Caco-2 (cell line): ENCODE measurements around the gene SOSTDC1. TPM values are rescaled to one million over a fixed set of nuclear protein-coding genes. Genes with fewer than 3 reads are reported as not detected.

Source experiments
- BruUV-seq: library from RNA; stranded (reverse); fragments of 400-500 nt; replicated peaks from 2 replicates; lab custom pipeline; 2021; lab: Mats Ljungman, UMichigan
- CTCF ChIA-PET: fragments of 300-600 bp; sonication (Branson Sonifier 250); formaldehyde crosslinking; loops from one replicate; lab custom pipeline; 2022; ENCODE audit warnings: antibody characterized with exemption; lab: Charles Lee
- POLR2A ChIA-PET: fragments of 300-600 bp; sonication (Branson Sonifier 250); formaldehyde crosslinking; loops from one replicate; lab custom pipeline; 2022; ENCODE audit warnings: antibody characterized with exemption; lab: Charles Lee
- DNase-seq, 2 experiments: peaks; one replicate each; pipeline versions ENCODE4 v3.0.0 to v3.0.0-alpha.2; 2020 to 2022
- H3K27me3 ChIP-seq: replicated peaks from 2 replicates; pipeline ENCODE4 v1.6.0; 2011; ENCODE audit warnings: low read length; ENCODE audit not compliant: control insufficient read depth, insufficient read depth
- H3K36me3 ChIP-seq: 2 replicates; pipeline ENCODE4 v1.5.1; 2011; ENCODE audit warnings: low read length; ENCODE audit not compliant: control insufficient read depth, insufficient read depth
- H3K4me1 ChIP-seq: fragments of 250-450 bp; sonication (Bioruptor Pico); 2 replicates; pipeline ENCODE4 v1.5.1; 2020; ENCODE audit warnings: mild to moderate bottlenecking
- H3K4me3 ChIP-seq: 2 replicates; pipeline ENCODE4 v1.5.1; 2011; ENCODE audit warnings: low read depth, mild to moderate bottlenecking, control low read depth, low read length
- H3K9me3 ChIP-seq: fragments of 250-450 bp; sonication (Bioruptor Pico); 2 replicates; pipeline ENCODE4 v1.5.1; 2020; ENCODE audit warnings: mild to moderate bottlenecking, moderate library complexity
- H3K27ac Mint-ChIP-seq: one replicate; pipeline ENCODE4 v1.8.0; 2022; ENCODE audit warnings: mixed read lengths; ENCODE audit not compliant: unreplicated experiment
- H3K27me3 Mint-ChIP-seq: one replicate; pipeline ENCODE4 v1.8.0; 2022; ENCODE audit warnings: mixed read lengths; ENCODE audit not compliant: insufficient read depth, unreplicated experiment
- H3K36me3 Mint-ChIP-seq: one replicate; pipeline ENCODE4 v1.8.0; 2022; ENCODE audit warnings: mild to moderate bottlenecking, mixed read lengths; ENCODE audit not compliant: insufficient read depth, unreplicated experiment
- H3K4me1 Mint-ChIP-seq: one replicate; pipeline ENCODE4 v1.8.0; 2022; ENCODE audit warnings: low read depth, mixed read lengths; ENCODE audit not compliant: unreplicated experiment
- H3K4me3 Mint-ChIP-seq: one replicate; pipeline ENCODE4 v1.8.0; 2022; ENCODE audit warnings: mild to moderate bottlenecking, moderate library complexity, mixed read lengths; ENCODE audit not compliant: unreplicated experiment
- H3K9me3 Mint-ChIP-seq: one replicate; pipeline ENCODE4 v1.8.0; 2022; ENCODE audit warnings: mixed read lengths; ENCODE audit not compliant: unreplicated experiment
- intact Hi-C: fragments of 100-400 bp; cut with micrococcal nuclease; formaldehyde crosslinking; loops from one replicate; pipeline ENCODE4 v1.10.0; 2022; ENCODE audit not compliant: unreplicated experiment
- total RNA-seq: library from RNA; stranded (reverse); gene quantifications from 2 replicates; pipeline ENCODE4 v1.2.3, GENCODE V29; 2022
- TF ChIP-seq, protein P1 (sequence below), 2 experiments: fragments of 200-600 bp in 1 of 2; IDR thresholded peaks; 1 replicate in 1 of 2; 2 replicates in 1 of 2; pipeline versions ENCODE4 v1.5.1 to v1.8.0; 2011 to 2022; ENCODE audit warnings: antibody characterized with exemption in 1 of 2, control low read depth in 1 of 2, inconsistent platforms in 1 of 2, low read depth in 1 of 2, low read length in 1 of 2, mild to moderate bottlenecking in 1 of 2, moderate library complexity in 1 of 2; ENCODE audit not compliant: insufficient read depth in 1 of 2, severe bottlenecking in 1 of 2, unreplicated experiment in 1 of 2

Gene SOSTDC1
- total RNA-seq, 1 experiment from 2014 or later: 8.4 TPM

DNA sequence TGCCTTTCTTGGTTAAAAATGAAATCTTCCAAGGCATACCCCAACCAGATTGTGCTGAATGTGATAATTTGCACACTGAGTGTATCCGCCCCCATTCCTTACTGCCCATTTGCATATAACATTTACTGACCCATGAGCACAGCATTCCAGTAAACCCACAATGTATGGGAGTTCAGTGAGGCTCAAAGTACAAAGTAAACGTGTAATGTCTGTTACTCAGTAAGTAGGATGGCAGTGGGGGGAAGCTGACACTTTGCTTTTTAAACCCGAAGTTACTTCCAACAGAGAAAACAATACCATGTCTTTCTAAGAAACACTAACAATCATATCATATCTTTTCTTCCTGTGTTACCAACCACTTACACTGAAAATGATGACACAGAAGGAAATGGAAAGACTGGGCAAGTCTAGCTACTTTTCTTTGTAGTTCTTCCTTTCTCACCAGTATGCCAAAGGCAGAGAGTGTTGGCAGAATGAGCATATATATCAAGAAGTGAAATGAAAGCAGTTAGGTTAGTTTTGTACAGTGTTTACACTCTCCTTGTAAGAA is 27.1 kb upstream of the SOSTDC1 start:
- intact Hi-C loops: loop anchor here (1.0 to 2.0 kb wide), 3 partner anchors 27 to 73 kb away; partner anchors contain the start of gene SOSTDC1
- H3K9me3 Mint-ChIP-seq: no peaks in the 10 kb centered on the region
- peak overlapping the region; percentile 37 for H3K4me3 Mint-ChIP-seq
- no peaks in the 10 kb centered on the region for H3K36me3 ChIP-seq
- BruUV-seq: no TSS peak
- ChIA-PET CTCF (no interaction called here), POLR2A (interaction anchor here (0.7 kb wide), 1 partner anchor 10 kb away, joined by 3 read pairs; no protein-coding TSS in a partner anchor)
- no peaks in the 10 kb centered on the region for H3K27me3 Mint-ChIP-seq
- DNase-seq: peak; percentile 49 to 61
- TF ChIP-seq, protein P1, sequence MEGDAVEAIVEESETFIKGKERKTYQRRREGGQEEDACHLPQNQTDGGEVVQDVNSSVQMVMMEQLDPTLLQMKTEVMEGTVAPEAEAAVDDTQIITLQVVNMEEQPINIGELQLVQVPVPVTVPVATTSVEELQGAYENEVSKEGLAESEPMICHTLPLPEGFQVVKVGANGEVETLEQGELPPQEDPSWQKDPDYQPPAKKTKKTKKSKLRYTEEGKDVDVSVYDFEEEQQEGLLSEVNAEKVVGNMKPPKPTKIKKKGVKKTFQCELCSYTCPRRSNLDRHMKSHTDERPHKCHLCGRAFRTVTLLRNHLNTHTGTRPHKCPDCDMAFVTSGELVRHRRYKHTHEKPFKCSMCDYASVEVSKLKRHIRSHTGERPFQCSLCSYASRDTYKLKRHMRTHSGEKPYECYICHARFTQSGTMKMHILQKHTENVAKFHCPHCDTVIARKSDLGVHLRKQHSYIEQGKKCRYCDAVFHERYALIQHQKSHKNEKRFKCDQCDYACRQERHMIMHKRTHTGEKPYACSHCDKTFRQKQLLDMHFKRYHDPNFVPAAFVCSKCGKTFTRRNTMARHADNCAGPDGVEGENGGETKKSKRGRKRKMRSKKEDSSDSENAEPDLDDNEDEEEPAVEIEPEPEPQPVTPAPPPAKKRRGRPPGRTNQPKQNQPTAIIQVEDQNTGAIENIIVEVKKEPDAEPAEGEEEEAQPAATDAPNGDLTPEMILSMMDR (IDR thresholded peaks at IDR 0.05; ENCODE audit: insufficient read depth in 1 of 2, low read depth in 1 of 2, low read length in 1 of 2, severe bottlenecking in 1 of 2, unreplicated experiment in 1 of 2): no peak
- peaks cover 40% of the 10 kb centered on the region for H3K4me1 ChIP-seq
- peak overlapping the region; percentile 69 for H3K27ac Mint-ChIP-seq
- no peaks in the 10 kb centered on the region for H3K36me3 Mint-ChIP-seq
- no peak overlapping the region for H3K4me3 ChIP-seq
- no peaks in the 10 kb centered on the region for H3K27me3 ChIP-seq
- H3K4me1 Mint-ChIP-seq: peaks cover 31% of the 10 kb centered on the region
- H3K9me3 ChIP-seq: no peaks in the 10 kb centered on the region

DNA sequence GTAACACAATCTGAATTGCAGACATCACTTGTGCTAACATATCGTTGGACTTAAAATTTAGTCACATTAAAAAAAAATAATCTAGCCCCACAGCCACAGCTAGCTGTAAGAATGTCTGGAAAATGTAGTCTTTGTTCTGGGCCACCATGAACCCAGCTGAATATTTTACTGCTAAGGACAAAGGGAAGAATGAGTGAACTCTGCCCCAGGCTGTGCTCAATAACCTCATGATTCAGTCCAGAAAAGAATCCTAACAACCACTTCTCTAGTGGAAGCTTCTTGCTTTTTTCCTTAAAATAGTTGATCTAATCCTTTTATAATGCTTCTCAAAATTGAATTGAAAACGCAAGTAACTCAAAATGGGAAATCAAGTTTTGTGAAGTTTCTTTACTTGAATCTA is 25.6 kb upstream of the SOSTDC1 start:
- H3K9me3 Mint-ChIP-seq: no peaks in the 10 kb centered on the region
- Histone ChIP-seq H3K4me1 (peaks cover 40% of the 10 kb centered on the region), H3K27me3 (no peaks in the 10 kb centered on the region), H3K36me3 (no peaks in the 10 kb centered on the region), H3K9me3 (no peaks in the 10 kb centered on the region), H3K4me3 (no peak overlapping the region)
- H3K27ac Mint-ChIP-seq: no peak overlapping the region
- no peak overlapping the region for H3K4me3 Mint-ChIP-seq
- ChIA-PET POLR2A (no interaction called here), CTCF (no interaction called here)
- H3K27me3 Mint-ChIP-seq: no peaks in the 10 kb centered on the region
- TF ChIP-seq, protein P1 (IDR thresholded peaks at IDR 0.05; ENCODE audit: insufficient read depth in 1 of 2, low read depth in 1 of 2, low read length in 1 of 2, severe bottlenecking in 1 of 2, unreplicated experiment in 1 of 2): no peak
- intact Hi-C loops: no loop called here
- no peak for DNase-seq
- BruUV-seq: no TSS peak
- no peaks in the 10 kb centered on the region for H3K36me3 Mint-ChIP-seq
- H3K4me1 Mint-ChIP-seq: peaks cover 31% of the 10 kb centered on the region

DNA sequence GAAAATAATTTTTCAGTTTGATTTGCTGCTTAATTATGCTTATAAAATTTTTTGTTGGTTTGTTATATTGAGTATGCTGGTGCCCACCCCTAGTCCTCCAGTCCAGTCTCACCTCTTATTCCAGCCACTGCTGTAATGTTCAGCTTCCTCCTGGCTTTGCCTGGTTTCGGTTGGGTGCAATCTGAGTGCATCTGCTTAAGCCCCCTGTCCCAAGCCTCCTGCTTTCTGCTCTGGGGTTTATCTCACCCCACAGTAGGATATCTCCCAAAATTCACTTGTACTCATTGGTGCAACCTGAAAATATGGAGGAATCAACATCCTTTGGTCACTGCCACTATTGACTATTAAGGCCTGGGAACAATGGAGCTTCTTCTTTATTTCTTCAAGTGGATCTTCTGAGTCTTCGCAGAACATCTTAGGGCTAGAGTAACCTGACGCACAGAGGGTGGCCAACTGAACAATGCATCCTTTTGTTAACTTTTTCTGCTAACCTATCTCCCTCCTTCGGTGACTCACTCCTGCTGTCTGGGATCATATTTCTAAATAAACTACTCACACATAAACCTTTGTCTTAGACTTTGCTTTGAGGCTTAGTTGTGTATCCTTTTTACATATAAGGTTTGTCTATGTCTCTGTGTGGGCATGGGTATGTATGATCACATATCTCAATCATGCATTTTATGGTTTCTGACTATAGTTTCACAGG is 19.1 kb upstream of the SOSTDC1 start:
- Mint-ChIP-seq H3K27me3 (no peaks in the 10 kb centered on the region), H3K4me1 (peaks cover 16% of the 10 kb centered on the region), H3K4me3 (no peak overlapping the region), H3K36me3 (peaks cover 5% of the 10 kb centered on the region), H3K27ac (peak overlapping the region; percentile 42), H3K9me3 (no peaks in the 10 kb centered on the region)
- no TSS peak for BruUV-seq
- ChIA-PET POLR2A (no interaction called here), CTCF (no interaction called here)
- intact Hi-C loops: no loop called here
- no peaks in the 10 kb centered on the region for H3K27me3 ChIP-seq
- H3K36me3 ChIP-seq: no peaks in the 10 kb centered on the region
- peaks cover 17% of the 10 kb centered on the region for H3K4me1 ChIP-seq
- DNase-seq: peak; percentile 15 to 50
- no peaks in the 10 kb centered on the region for H3K9me3 ChIP-seq
- no peak overlapping the region for H3K4me3 ChIP-seq
- TF ChIP-seq, protein P1 (IDR thresholded peaks at IDR 0.05; ENCODE audit: insufficient read depth in 1 of 2, low read depth in 1 of 2, low read length in 1 of 2, severe bottlenecking in 1 of 2, unreplicated experiment in 1 of 2): no peak
